GM18861 (cell line): ENCODE data around the gene ACSM5.

ENCODE experiments used
- ATAC-seq: cut with Tn5 transposase; IDR thresholded peaks from one replicate; pipeline ENCODE4 v1.9.1; 2021; ENCODE audit not compliant: unreplicated experiment

The ACSM5 gene, protein sequence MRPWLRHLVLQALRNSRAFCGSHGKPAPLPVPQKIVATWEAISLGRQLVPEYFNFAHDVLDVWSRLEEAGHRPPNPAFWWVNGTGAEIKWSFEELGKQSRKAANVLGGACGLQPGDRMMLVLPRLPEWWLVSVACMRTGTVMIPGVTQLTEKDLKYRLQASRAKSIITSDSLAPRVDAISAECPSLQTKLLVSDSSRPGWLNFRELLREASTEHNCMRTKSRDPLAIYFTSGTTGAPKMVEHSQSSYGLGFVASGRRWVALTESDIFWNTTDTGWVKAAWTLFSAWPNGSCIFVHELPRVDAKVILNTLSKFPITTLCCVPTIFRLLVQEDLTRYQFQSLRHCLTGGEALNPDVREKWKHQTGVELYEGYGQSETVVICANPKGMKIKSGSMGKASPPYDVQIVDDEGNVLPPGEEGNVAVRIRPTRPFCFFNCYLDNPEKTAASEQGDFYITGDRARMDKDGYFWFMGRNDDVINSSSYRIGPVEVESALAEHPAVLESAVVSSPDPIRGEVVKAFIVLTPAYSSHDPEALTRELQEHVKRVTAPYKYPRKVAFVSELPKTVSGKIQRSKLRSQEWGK

DNA sequence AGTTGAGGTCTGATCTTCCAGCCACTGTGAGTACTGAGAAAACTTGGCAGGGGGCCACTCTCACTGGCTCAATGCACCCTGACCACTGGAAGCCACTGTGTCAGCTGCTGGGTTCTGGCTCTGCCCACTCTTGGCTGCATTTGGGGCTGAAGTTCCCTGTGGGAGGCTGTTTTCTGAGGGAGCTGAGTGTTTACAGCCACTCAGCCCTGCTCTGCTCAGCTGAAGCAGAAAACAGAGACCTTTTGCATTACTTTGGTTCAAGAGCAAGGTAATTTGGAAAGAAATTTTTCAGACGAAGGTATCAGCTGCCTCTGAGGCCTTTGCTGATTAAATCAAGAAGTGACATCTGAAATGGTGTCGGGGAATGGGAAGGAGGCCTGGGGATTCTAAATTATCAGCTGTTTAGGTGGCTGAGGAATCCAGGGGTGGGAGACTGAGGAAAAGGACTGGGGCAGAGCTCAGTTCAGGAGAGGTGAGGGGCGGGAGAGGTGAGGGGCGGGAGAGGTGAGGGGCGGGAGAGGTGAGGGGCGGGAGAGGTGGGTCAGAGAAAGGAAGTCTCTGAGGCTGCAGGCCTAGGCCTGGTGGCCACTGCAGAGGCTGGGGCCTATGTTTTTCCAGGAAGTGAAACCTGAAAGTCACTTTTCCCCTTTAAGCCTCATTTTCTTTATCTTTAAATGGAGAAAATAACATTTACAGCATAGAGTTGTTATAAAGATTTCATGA is at the start of gene ACSM5:
ACSM5 (plus strand) TSS at position 137 of the 723 bp plus-strand sequence. CDS start 1,951 bp downstream, outside the sequence.
- peak; percentile 17 for ATAC-seq

DNA sequence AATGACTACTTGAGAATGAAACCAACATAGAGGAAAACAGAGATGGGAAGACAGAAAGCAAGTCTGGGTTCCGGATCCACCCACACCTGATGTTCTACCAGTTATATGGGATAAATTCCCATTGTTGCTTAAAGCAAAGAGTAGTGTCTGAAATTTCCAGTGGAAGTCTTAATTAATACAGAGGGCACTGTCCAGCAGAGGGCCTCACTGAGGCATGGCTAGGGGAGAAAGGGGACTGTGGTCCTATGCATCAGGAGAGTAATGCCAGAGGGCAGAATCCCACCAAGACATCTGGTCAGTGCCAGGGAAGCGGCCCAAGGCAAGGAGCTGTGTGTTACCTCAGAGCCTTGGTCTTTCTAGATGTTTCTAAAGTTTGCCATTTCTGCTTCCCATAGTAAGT is 49.3 kb upstream of the ACSM5 start:
- ATAC-seq: no peak

DNA sequence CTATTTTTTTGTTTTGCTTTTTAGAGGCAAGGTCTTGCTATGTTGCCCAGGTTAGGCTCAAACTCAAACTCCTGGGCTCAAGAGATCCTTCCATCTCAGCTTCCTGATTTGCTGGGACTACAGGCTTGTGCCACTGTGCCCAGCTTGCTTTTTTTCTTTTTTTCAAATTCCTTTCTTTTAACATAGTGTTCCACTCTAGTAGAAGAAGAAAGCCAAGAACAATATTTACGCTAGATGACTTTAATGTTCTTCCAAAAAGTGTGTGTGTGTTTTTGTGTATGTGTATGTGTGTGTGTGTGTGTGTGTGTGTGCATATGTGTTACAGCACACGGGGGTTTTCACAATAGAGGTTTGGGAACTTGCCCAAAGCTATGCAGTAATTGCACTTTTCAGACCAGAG is 46.1 kb upstream of the ACSM5 start:
- ATAC-seq: no peak

DNA sequence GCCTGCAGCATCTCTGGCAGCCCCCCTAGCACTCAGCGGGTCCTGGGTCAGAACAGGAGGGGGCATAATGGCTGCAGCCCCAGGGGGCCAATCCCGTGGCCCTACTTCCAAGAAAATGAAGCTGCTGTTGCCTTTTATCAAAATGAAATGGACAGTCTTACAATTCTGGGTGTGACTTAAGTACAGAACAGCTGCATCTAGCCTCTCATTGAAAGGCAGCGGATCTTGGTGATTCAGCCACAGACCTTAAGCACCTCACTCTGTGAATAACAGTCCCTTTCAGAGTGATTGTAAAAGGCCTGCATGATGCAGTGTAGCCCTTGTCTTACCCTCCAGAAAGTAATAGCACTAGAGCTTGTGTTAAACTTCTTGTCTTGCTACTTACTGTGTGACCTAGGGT is 45.3 kb upstream of the ACSM5 start:
- no peak for ATAC-seq

DNA sequence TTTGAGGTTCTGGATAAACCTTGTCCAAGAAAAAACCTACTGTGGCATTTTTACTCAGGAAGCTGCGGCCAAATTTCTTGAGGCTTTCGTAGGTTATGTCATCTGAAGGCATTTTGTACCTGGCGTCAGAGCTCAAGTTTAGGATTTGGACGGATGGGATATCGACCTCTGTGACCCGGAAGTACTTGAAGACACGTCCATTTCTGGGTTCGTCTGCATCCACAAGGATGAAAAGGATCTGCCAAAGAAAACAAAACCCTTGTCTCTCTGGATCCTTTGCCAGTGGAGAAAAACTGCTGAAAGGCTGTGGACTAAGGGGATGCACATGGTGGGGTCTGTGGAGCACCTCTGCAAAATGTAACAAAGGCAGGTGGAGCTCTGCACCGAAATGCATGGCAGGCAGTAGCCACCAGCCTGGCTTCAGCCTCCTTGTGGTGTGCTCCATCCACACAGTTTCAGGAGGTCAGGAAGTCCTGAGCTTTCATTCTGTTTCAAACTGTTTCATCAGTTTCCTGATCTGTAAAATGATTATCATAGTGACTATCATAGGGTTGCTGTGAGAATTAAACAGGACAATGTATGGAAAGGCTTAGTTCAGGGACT is 39.8 kb upstream of the ACSM5 start:
- ATAC-seq: no peak

DNA sequence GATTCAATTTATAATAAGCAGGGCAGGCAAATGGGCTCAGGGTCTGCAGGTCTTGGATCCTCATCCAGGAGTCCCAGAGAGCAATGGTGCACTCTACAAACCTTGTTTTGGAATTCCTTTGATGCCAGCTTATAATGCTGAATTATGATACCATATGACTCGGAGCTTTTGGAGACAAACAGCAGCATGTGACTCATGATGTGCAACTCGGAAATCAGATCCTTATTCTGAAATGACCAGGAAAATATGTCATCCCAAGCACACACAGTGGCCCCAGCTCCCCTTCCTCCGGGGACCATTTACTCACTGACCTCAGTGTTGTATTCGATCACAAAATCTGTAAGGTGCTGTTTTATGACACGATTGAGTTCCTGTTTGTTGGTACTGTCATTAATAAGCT is 36.6 kb upstream of the ACSM5 start:
- ATAC-seq: no peak

DNA sequence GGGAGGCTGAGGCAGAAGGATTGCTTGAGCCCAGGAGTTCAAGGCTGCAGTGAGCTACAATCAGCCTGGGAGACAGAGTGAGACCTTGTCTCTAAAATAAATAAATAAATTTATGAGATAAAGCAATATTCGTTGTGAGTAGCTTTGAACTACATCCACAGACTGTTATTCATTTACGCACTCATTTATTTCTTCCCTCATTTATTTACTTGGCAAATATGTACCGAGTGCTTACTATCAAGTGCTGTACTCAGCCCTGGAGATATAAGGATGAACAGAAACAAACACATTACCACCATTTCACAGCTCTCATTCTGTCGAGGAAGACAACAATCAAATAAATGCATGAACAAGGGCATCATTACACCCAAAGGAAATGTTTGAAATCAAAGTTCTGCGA is 32.2 kb upstream of the ACSM5 start:
- no peak for ATAC-seq

DNA sequence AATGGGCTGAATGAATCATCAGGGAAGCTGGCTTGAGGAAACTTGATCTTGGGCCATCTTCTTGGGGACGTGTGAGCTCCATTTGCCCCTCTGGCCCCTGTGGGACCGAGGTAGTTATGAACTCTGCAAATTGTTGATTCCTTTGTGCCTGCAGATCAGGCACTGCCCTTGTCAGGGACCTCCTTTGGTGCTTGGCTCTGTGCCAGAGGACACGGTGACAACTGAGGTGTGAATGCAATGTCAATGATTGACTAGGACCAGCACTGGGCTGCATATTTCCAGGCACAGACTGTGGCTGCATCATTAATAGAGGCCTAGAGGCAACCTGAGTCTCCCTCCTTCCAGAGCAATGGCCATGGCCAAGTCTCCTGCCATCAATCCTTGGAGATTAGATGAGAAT is 28.6 kb upstream of the ACSM5 start:
- ATAC-seq: peak; percentile 57

DNA sequence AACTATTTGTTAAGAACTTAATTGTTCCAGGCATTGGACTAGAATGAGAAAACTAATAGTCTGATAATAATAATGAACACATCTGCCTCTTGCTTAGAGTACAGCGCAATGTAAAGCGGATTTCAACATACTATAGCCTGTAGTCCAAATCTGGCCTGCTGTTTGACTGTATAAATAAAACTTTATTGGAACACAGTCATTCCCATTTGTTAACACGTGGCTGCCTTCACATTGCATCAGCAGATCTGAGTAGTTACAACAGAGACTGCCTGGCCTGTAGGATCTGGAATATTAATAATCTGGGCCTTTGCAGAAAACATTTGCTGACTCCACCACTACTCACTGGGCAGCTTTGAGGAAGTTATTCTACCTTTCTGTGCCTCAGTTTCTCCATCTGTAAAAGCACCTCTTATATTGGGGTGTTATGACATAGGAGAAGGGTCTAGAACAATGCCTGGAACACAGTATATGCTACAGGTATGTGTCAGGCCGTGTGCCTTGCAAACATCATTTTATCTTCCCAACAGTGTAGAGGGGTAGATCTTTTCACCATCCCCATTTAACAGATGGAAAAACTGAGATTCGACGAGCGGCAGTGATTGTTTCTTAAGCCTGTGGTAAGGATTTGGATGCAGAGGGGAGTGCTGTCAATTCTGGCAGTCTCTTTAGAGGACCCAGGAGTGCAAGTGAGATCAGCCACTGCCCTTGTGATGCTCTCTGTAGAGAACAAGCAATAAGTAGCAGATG is 27.0 kb upstream of the ACSM5 start:
- no peak for ATAC-seq

DNA sequence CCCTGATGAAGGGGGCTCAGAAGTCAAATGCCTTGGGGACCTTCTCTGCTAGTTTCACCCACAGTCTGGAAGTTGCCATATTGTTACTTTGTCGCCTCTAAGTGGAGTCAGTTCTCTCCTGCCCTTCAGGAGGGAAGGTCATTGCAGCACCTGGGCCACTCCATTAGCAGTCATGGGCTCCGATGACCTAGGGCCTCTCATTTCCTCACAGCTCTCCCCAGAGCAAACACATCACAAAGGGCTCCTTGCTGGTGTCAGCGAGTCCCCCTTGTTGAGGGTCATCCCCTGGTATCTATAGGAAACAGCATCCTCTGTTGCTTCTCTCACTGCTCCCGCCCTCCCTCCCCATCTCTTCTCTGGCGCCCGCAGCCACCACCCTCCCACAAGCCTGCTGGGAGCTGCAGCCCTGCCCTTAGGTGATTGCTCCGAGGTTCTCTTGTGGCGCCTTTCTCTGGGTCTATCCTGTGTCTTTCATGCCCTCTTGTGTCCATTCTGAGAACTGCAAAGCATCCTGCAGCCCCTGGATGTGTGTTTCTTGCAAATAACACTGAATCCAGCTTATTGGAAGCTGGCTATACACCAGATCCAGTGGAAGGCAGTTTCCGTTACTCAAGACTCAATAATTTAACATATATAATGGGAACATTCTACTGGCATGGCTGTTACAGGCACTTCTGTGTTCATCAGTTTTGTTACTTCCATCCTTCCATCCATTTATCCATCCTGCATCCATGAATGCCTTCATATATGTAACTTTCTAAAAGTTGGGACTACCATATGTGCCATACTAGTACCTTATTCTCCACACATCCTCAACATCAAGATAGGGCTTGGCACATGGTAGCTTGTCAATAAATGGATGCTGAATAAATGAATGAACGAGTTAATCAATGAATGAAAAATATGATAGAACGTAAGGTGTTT is 26.0 kb upstream of the ACSM5 start:
- no peak for ATAC-seq

DNA sequence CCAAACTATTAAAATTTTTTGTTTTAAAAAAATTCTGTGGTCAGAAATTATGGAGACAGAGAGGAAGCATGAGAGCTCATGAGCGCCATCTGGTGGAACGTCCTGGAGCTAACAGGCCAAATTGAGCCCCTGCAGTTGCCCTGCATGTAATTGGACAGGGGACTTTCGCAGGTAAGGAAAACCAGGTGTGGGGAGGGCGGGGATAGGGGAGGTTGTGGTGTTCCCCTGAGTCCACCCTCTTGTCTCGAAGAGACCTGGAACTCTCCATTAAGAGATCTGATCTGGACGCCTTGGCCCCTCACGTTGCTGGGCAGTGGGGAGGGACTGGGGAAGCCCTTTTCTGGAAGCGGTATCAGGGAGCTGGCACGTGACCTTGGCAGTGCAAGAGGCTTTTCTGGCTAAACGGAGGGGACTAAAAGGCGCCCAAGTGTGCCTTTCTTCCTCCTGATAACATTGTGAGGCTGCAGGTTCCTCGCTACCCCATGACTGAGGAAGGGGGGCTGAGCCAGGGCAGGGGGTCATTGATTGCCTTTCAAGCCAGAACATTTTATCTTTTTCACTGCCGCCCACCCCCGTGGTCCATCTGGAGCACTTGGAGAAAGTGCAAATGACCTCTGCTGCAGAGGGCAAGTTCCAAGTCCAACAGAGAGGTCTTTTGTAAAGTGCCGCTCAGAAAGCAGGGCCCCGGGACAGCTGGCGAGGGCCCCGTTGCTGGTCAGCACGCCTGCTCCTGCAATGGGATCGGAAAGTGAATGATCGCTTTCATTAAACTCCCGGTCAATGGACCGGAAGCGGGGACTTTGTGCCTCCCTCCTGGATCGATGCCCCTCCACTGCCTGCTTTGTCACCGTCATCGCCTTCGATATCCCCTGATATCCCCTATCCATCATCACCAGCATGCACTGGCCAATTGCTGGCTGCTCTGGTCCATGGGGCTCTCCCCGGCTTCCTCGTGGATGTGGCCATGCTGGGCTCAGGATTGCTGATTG is 23.2 kb upstream of the ACSM5 start:
- no peak for ATAC-seq

DNA sequence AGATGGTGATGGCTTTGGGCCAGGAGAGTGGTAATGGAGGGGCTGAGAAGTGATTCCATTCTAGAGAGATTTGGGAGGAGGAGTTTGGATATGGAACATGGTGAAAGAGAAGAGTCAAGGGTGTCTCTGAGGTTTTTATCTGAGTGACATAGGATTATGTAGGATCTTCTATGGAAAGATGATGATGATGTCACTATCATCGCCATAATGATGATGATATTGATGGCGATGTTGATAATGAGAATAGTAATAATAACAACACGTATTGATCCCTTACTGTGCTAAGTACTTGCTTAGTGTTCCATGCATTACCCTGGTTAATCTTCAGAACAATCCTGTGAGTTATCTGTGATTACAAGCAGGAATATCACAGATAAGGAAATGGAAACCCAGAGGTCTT is 21.4 kb upstream of the ACSM5 start:
- ATAC-seq: no peak

DNA sequence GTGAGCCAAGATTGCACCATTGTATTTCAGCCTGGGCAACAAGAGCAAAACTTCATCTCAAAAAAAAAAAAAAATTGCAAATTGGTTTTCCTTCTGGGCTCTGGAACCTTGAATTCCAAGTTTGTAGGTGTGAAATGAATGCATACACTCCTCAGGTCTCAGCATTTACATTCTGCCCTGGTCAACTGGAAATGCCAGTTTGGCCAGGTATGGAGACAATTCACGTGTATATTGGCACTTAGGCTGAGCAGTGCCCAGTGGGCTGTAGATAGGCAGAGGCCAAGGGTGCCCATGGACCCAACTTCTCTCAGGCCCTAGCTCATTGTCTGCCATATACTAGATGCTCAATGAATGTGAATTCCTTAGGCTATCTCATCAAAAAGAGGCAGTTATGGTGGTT is 20.5 kb upstream of the ACSM5 start:
- no peak for ATAC-seq

DNA sequence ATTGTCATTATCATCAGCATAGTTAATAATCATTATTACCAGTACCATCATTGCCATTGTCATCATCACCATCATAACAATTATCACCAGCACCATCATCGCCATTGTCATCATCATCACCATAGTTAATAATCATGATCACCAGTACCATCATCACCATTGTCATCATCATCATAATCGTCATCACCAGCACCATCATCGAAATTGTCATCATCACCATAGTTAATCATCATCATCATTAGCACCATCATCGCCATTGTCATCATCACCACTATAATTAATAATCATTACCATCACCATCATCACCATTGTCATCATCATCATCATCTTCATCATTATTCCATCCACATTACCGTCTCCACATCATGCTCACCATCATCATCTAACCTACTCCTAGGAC is 18.3 kb upstream of the ACSM5 start:
- no peak for ATAC-seq

DNA sequence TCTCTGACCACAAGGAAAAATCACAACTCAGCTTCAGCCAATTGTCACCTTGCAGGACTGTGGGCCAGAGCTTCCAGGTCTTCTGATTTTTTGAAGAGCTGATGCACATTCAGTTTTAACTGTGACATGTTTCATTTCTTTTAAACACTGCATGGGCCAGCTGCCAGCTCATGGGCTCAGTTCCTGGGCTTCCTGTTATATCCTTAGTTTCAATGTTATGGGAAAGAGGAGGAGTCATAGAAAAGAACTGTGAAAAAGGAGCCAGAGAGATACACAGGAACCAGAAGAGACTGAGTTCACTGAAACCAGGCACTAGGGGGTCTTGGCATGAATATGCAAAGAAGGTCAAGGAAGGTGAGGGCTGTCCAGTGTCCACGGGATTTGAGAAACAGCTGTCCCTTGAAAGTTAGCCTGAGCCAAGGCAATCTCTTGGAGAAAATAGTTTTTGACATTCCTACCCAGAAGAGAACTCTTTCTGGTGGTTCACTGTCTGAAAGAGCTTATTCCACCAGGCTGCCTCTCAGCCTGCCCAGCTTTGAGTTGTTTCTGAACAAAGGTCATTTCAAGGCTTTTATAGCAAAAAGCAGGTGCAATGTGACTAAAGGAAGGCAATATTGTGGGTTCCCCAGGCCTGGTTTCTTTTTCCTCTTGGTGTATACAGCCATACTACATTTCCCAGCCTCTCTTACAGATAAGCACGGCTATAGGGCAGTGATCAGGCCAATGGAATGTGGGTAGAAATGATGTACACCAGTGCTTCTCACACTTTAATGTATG is 15.3 kb upstream of the ACSM5 start:
- ATAC-seq: no peak

DNA sequence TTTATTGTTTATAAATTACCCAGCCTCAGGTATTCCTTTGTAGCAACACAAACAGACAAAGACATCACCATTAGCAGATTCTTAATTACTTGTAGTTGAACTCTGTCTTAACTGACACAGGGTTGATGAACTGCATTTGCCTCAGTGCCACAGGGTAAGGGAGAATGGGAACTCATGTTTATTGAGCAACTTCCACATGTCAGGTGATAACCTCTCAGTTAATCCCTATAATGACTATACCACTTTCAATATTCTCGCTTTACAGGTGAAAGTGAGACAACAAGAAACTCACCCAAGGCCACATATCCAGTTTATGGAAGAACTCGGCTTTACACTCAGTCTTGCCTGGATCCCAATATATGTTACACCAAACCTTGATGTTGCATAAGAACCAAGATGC is 13.4 kb upstream of the ACSM5 start:
- ATAC-seq: no peak

DNA sequence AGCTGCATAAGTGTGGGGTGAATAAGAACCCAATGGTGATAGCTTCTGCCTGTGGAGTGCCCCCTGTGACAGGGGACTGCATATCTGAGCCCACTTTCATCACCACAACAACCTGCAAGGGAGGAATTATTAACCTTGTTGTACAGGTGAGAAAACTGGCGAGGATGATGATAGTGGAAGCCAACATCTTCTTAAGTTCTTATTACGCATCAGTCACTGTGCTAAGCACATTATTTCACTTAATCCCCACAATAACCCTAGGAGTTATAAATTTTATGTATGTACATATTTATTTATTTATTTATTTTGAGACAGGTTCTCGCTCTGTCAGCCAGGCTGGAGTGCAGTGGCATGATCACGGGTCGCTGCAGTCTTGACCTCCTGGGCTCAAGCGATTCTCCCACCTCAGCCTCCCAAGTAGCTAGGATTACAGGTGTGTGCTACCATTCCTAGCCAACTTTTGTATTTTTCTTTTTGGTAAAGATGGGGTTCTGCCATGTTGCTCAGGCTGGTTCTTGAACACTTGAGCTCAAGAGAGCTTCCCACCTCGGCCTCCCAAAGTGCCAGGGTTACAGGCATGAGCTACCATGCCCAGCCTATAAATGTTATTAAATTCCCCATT is 12.4 kb upstream of the ACSM5 start:
- no peak for ATAC-seq
